ENCODE measurements around the gene UCHL5.
"Not testable (repeated sequence)": the region's sequence is repeated elsewhere in the genome, so short reads cannot be mapped to it uniquely, and the experiment has no call there.

The UCHL5 gene

GRCh38 chr1:193030280-193030679 is 28.9 kb downstream of the UCHL5 start:
- intact Hi-C loops (cut with DNase I), result no loop called here
- DNase-seq, result no peak

GRCh38 chr1:193025218-193025617 is 33.9 kb downstream of the UCHL5 start:
- intact Hi-C loops (cut with DNase I), result loop anchor here (10.0 kb wide), 1 partner anchor 220 kb away; the partner anchor contains the start of gene RGS2
- no peak for DNase-seq

- peak in 4 of 42 donors; percentile 9 to 26 (median 14) for DNase-seq
- intact Hi-C loops (cut with DNase I), result loop anchor here (10.0 kb wide), 2 partner anchors 215 to 545 kb away; partner anchors contain the start of gene RGS2
Measured at GRCh38 chr1:193019442-193020026, 39.6 kb downstream of the UCHL5 start.

- intact Hi-C loops (cut with DNase I), result loop anchor here (10.0 kb wide), 1 partner anchor 542 kb away; no protein-coding TSS in a partner anchor
Measured at GRCh38 chr1:193016788-193017187, 42.4 kb downstream of the UCHL5 start.

GRCh38 chr1:193014400-193014799 is 44.8 kb downstream of the UCHL5 start:
- DNase-seq, result no peak

More at GRCh38 chr1:193016788-193017187, 42.4 kb downstream of the UCHL5 start:
- DNase-seq, result no peak

GRCh38 chr1:193013707-193014106 is 45.5 kb downstream of the UCHL5 start:
- no peak for DNase-seq
- intact Hi-C loops (cut with DNase I), result loop anchor here (10.0 kb wide), 1 partner anchor 539 kb away; no protein-coding TSS in a partner anchor

More at GRCh38 chr1:193014400-193014799, 44.8 kb downstream of the UCHL5 start:
- intact Hi-C loops (cut with DNase I), result loop anchor here (10.0 kb wide), 1 partner anchor 540 kb away; no protein-coding TSS in a partner anchor

GRCh38 chr1:193013005-193013404 is 46.2 kb downstream of the UCHL5 start:
- DNase-seq, result no peak
- intact Hi-C loops (cut with DNase I), result loop anchor here (10.0 kb wide), 1 partner anchor 538 kb away; no protein-coding TSS in a partner anchor

- intact Hi-C loops (cut with DNase I), result loop anchor here (10.0 kb wide), 1 partner anchor 537 kb away; no protein-coding TSS in a partner anchor
- DNase-seq, result no peak
Measured at GRCh38 chr1:193011406-193011805, 47.8 kb downstream of the UCHL5 start.

- intact Hi-C loops (cut with DNase I), result no loop called here
- no peak for DNase-seq
Measured at GRCh38 chr1:193009501-193009900, 49.7 kb downstream of the UCHL5 start.

- intact Hi-C loops (cut with DNase I), result no loop called here
- DNase-seq, result no peak
Measured at GRCh38 chr1:193005785-193006184, 53.4 kb downstream of the UCHL5 start.

- intact Hi-C loops (cut with DNase I), result no loop called here
- DNase-seq, result no peak
Measured at GRCh38 chr1:192998536-192998935, 60.6 kb downstream of the UCHL5 start.

- intact Hi-C loops (cut with DNase I), result no loop called here
- no peak for DNase-seq
Measured at GRCh38 chr1:192994141-192994540, 65.0 kb downstream of the UCHL5 start.

GRCh38 chr1:192993426-192994085 is 65.6 kb downstream of the UCHL5 start:
- intact Hi-C loops (cut with DNase I), result no loop called here
- no peak for DNase-seq

GRCh38 chr1:192986748-192987334 is 72.3 kb downstream of the UCHL5 start:
- intact Hi-C loops (cut with DNase I), result not testable (repeated sequence)

GRCh38 chr1:192986110-192986747 is 72.9 kb downstream of the UCHL5 start:
- peak in 7 of 42 donors; percentile 3 to 42 (median 10) for DNase-seq
- intact Hi-C loops (cut with DNase I), result no loop called here

More at GRCh38 chr1:192986748-192987334, 72.3 kb downstream of the UCHL5 start:
- not testable (repeated sequence) for DNase-seq

GRCh38 chr1:192984080-192984479 is 75.1 kb downstream of the UCHL5 start:
- intact Hi-C loops (cut with DNase I), result no loop called here
- DNase-seq, result no peak

GRCh38 chr1:192983349-192983980 is 75.7 kb downstream of the UCHL5 start:
- DNase-seq, result peak in 14 of 42 donors; percentile 4 to 66 (median 28)
- intact Hi-C loops (cut with DNase I), result no loop called here

GRCh38 chr1:192980856-192981255 is 78.3 kb downstream of the UCHL5 start:
- intact Hi-C loops (cut with DNase I), result no loop called here
- no peak for DNase-seq

- DNase-seq; intact Hi-C loops (cut with DNase I): not testable (repeated sequence)
Measured at GRCh38 chr1:192980334-192980733, 78.8 kb downstream of the UCHL5 start.
